Measurements from ENCODE around the gene UGDH. TPM values are rescaled to one million over a fixed set of nuclear protein-coding genes. Genes with fewer than 3 reads are reported as not detected.

Gene UGDH
- 53.9 and 62.6 TPM in 2 replicates for total RNA-seq

DNA sequence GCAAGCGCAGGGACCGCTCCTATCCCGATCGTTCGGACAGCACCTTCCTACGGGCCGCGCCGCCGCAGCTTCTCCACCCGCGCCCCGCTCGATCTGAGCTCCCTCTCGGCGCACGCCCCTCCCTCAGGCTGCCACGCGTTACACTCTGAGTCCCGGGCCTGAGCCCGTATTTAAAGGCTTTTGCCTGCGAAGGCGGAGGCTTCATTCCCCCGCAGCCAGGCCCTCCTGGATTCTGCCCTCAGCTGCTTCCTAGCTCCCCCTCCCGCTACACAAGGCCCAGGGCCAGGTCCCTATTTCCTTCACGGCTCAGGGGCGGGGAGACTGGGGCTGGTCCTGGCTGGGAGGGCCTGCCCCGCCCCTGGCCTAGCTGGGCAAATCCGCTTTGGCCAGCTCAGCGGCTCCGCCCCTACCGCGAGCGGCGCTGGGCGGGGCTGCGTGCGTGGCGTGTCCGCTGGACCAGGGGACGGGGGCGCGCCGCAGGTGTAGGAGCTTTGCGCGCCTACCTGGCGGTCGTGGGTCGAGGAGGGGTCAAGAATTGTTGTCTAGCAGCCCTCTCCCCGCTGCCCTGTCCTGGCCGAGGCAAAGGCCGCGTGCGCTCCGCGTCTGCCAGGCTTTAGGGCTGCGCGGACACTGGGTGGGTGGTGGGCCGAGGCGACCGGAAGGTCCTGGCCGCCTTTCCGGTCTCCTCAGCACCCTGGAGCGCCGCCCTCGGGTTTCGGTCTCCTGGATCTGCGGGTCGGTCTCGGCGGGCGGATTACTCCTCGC is at the start of gene UGDH:
TSS of gene UGDH (minus strand) at position 144 of the 765 bp plus-strand sequence. CDS start 5,927 bp downstream, outside the sequence.

DNA sequence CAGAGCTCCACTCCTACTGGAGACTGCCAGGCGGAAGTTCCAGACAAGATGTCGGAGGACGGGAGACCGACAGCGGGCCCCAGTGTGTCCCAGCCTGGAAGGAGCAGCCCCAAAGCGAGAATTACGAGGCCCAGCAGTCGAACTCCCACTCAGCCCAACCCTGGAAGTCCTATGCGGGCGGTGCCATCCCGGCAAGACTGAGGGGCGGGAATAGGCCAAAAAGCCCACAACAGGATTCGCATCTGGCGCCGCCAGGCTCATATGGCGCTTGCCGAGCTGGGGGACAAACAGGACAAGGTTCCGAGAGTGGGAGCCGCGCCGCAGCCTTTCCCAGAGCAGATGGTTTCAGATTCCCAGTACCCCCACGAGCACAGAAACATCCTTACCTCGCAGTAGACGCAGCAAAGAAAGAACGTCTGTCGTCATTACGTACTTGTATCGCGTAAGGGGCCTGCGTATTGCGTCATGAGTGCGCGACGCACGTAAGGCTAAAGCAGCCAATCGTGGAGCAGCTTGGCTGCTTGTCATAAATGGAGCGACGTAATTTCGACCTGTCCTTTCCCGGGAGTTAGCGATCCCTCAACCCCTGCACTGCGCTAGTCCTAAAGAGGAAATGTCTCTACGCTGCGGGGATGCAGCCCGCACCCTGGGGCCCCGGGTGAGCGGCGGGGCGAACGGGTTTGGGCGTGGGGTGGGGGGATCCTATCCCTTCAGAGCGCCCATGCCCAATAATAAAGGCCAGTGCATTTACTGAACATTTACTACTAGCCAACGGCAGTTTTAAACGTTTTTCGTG is 68.5 kb downstream of the UGDH start, which contains the start of the genes LIAS and RPL9:
TSS of gene LIAS (plus strand) at position 552 of the 796 bp plus-strand sequence. CDS start at position 614, 62 bp downstream.
TSS of gene RPL9 (minus strand) at position 418 of the 796 bp plus-strand sequence. CDS start 483 bp downstream, outside the sequence.

Other genes starting within 250 kb of the UGDH start
- gene RFC1, start 161.1 kb downstream of the UGDH start, total RNA-seq: 43.8 and 49.6 TPM in 2 replicates
- under 0.01 TPM in 1 of 2 replicates, not detected in the other for gene KLB, start 120.5 kb downstream of the UGDH start, total RNA-seq
- gene RPL9, start 68.5 kb downstream of the UGDH start, total RNA-seq: 2,053 and 3,012 TPM in 2 replicates
- gene LIAS, start 68.4 kb downstream of the UGDH start, total RNA-seq: 7.2 and 8.9 TPM in 2 replicates
- gene SMIM14, start 111.4 kb upstream of the UGDH start, total RNA-seq: 14.3 and 17.3 TPM in 2 replicates
- 19.3 and 25.8 TPM in 2 replicates for gene UBE2K, start 170.7 kb upstream of the UGDH start, total RNA-seq

All from vein endothelial cell (primary cell).